ENCODE results near the gene ATP2A1.
A peak's percentile ranks its signal among the peaks of the same experiment; 100 is the strongest.
"Not testable (repeated sequence)": the region's sequence is repeated elsewhere in the genome, so short reads cannot be mapped to it uniquely, and the experiment has no call there.

The ATP2A1 gene

GRCh38 chr16:28880589-28880915 lies 2.3 kb downstream of the ATP2A1 start:
- Histone ChIP-seq H3K36me3 (peaks cover 3% of the 10 kb centered on the region), H3K27ac (no peak overlapping the region), H3K9me3 (no peaks in the 10 kb centered on the region), H3K4me1 (ENCODE audit: control insufficient read depth in 1 of 2, insufficient read depth in 1 of 2, low read depth in 1 of 2, low read length in 1 of 2) (peaks cover 15 to 17% of the 10 kb centered on the region in 2 experiments), H3K27me3 (peaks cover 37% of the 10 kb centered on the region), H3K4me3 (ENCODE audit: low read depth in 1 of 2, low read length in 1 of 2) (peak overlapping the region in 1 of 2 experiments; percentile 67)
- TF ChIP-seq CTCF (IDR thresholded peaks at IDR 0.05) = no peak

- no peaks in the 10 kb centered on the region for H3K36me3 ChIP-seq
- H3K4me1 ChIP-seq (ENCODE audit: control insufficient read depth in 1 of 2, insufficient read depth in 1 of 2, low read depth in 1 of 2, low read length in 1 of 2) = peaks cover 15 to 17% of the 10 kb centered on the region in 2 experiments
- H3K27ac ChIP-seq = no peak overlapping the region
- H3K27me3 ChIP-seq = peaks cover 37% of the 10 kb centered on the region
- no peaks in the 10 kb centered on the region for H3K9me3 ChIP-seq
- TF ChIP-seq CTCF (IDR thresholded peaks at IDR 0.05) = no peak
- H3K4me3 ChIP-seq (ENCODE audit: low read depth in 1 of 2, low read length in 1 of 2) = no peak overlapping the region
These were observed 2.7 kb downstream of the ATP2A1 start for GRCh38 chr16:28880955-28881354.

- Histone ChIP-seq H3K4me1 (ENCODE audit: control insufficient read depth in 1 of 2, insufficient read depth in 1 of 2, low read depth in 1 of 2, low read length in 1 of 2) (peaks cover 15 to 17% of the 10 kb centered on the region in 2 experiments), H3K27me3 (peaks cover 37% of the 10 kb centered on the region)
- H3K4me3 ChIP-seq (ENCODE audit: low read depth in 1 of 2, low read length in 1 of 2); H3K36me3 ChIP-seq; H3K27ac ChIP-seq; H3K9me3 ChIP-seq: not testable (repeated sequence)
These were observed 3.3 kb downstream of the ATP2A1 start for GRCh38 chr16:28881565-28881964.

- no peak for TF ChIP-seq CTCF (IDR thresholded peaks at IDR 0.05)
- Histone ChIP-seq H3K27ac (no peak overlapping the region), H3K4me3 (ENCODE audit: low read depth in 1 of 2, low read length in 1 of 2) (no peak overlapping the region)
These were observed 4.4 kb downstream of the ATP2A1 start for GRCh38 chr16:28882551-28883160.

GRCh38 chr16:28883221-28883996 lies 5.1 kb downstream of the ATP2A1 start:
- Histone ChIP-seq H3K36me3 (no peaks in the 10 kb centered on the region), H3K4me3 (ENCODE audit: low read depth in 1 of 2, low read length in 1 of 2) (no peak overlapping the region), H3K27me3 (peaks cover 34% of the 10 kb centered on the region), H3K4me1 (ENCODE audit: control insufficient read depth in 1 of 2, insufficient read depth in 1 of 2, low read depth in 1 of 2, low read length in 1 of 2) (peaks cover 15 to 17% of the 10 kb centered on the region in 2 experiments), H3K9me3 (no peaks in the 10 kb centered on the region), H3K27ac (no peak overlapping the region)
- no peak for TF ChIP-seq CTCF (IDR thresholded peaks at IDR 0.05)

More at GRCh38 chr16:28882551-28883160, 4.4 kb downstream of the ATP2A1 start:
- Histone ChIP-seq H3K27me3 (peaks cover 37% of the 10 kb centered on the region), H3K9me3 (no peaks in the 10 kb centered on the region), H3K36me3 (no peaks in the 10 kb centered on the region), H3K4me1 (ENCODE audit: control insufficient read depth in 1 of 2, insufficient read depth in 1 of 2, low read depth in 1 of 2, low read length in 1 of 2) (peaks cover 15 to 17% of the 10 kb centered on the region in 2 experiments)

GRCh38 chr16:28884045-28884444 lies 5.8 kb downstream of the ATP2A1 start:
- no peak overlapping the region for H3K27ac ChIP-seq
- peaks cover 15 to 17% of the 10 kb centered on the region in 2 experiments for H3K4me1 ChIP-seq (ENCODE audit: control insufficient read depth in 1 of 2, insufficient read depth in 1 of 2, low read depth in 1 of 2, low read length in 1 of 2)
- no peaks in the 10 kb centered on the region for H3K36me3 ChIP-seq
- H3K27me3 ChIP-seq = peaks cover 28% of the 10 kb centered on the region
- no peaks in the 10 kb centered on the region for H3K9me3 ChIP-seq
- H3K4me3 ChIP-seq (ENCODE audit: low read depth in 1 of 2, low read length in 1 of 2) = no peak overlapping the region
- TF ChIP-seq CTCF (IDR thresholded peaks at IDR 0.05) = no peak

Data from neutrophil (primary cell).